Smooth muscle cell (in vitro differentiated cells): Measurements from ENCODE around the gene DQX1. TPM values are rescaled to one million over a fixed set of nuclear protein-coding genes. Genes with fewer than 3 reads are reported as not detected.

Source experiments
- DNase-seq: peaks from one replicate; lab custom pipeline; 2025; ENCODE audit not compliant: unreplicated experiment; lab: John Stamatoyannopoulos, UW
- H2AFZ ChIP-seq: fragments of 200-600 bp; sonication (generic); 2 replicates; pipeline ENCODE4 v1.6.0; 2016; ENCODE audit warnings: antibody characterized with exemption, low read depth, mild to moderate bottlenecking
- H3F3A ChIP-seq: fragments of 200-600 bp; sonication (generic); 2 replicates; pipeline ENCODE4 v1.6.0; 2017; ENCODE audit warnings: antibody characterized with exemption, low read depth
- H3K27ac ChIP-seq: fragments of 200-600 bp; sonication (generic); 2 replicates; pipeline ENCODE4 v1.5.1; 2016; ENCODE audit warnings: low read depth, mild to moderate bottlenecking
- H3K27me3 ChIP-seq: fragments of 200-600 bp; sonication (generic); 2 replicates; pipeline ENCODE4 v1.6.1; 2016; ENCODE audit warnings: low read depth, mild to moderate bottlenecking
- H3K36me3 ChIP-seq: fragments of 200-600 bp; sonication (generic); 2 replicates; pipeline ENCODE4 v1.5.1; 2016; ENCODE audit warnings: low read depth
- H3K4me1 ChIP-seq: fragments of 200-600 bp; sonication (generic); 2 replicates; pipeline ENCODE4 v1.5.1; 2016; ENCODE audit warnings: low read depth
- H3K4me2 ChIP-seq: fragments of 200-600 bp; sonication (generic); 2 replicates; pipeline ENCODE4 v1.6.0; 2016; ENCODE audit warnings: mild to moderate bottlenecking
- H3K4me3 ChIP-seq: fragments of 200-600 bp; sonication (generic); 2 replicates; pipeline ENCODE4 v1.5.1; 2016; ENCODE audit warnings: mild to moderate bottlenecking
- H3K79me2 ChIP-seq: fragments of 200-600 bp; sonication (generic); 2 replicates; pipeline ENCODE4 v1.6.0; 2016; ENCODE audit warnings: low read depth, mild to moderate bottlenecking
- H3K9ac ChIP-seq: fragments of 200-600 bp; sonication (generic); 2 replicates; pipeline ENCODE4 v1.6.0; 2016; ENCODE audit warnings: low read depth
- H3K9me3 ChIP-seq: fragments of 200-600 bp; sonication (generic); replicated peaks from 2 replicates; pipeline ENCODE4 v1.5.1; 2016; ENCODE audit warnings: low read depth
- H4K20me1 ChIP-seq: fragments of 200-600 bp; sonication (generic); 2 replicates; pipeline ENCODE4 v1.6.0; 2016; ENCODE audit warnings: low read depth
- CTCF ChIP-seq: fragments of 200-600 bp; sonication (generic); IDR thresholded peaks from 2 replicates; pipeline ENCODE4 v1.5.1; 2017; ENCODE audit warnings: borderline replicate concordance, mild to moderate bottlenecking, antibody characterized with exemption; ENCODE audit not compliant: insufficient read depth, poor library complexity, severe bottlenecking
- WGBS: methylation state at CpG from one replicate; pipeline ENCODE4 v1.1.7; 2016; ENCODE audit warnings: low lambda C conversion rate; 5-methylcytosine and 5-hydroxymethylcytosine counted together
- polyA plus RNA-seq: library from polyadenylated mRNA; unstranded; fragments of >200 nt; fragmentation: Nextera tagmentation; extraction: Ambion mirVana; gene quantifications from 2 replicates; pipeline ENCODE4 v1.2.1, GENCODE V29; 2016
- total RNA-seq: library from RNA; depleted of rRNA; stranded (reverse); fragments of >200 nt; gene quantifications from 2 replicates; pipeline ENCODE4 v1.2.3, GENCODE V29; 2014

Gene DQX1
- total and polyA plus RNA-seq, 2 experiments from 2014 or later = 0.27 TPM; not detected in 1

GRCh38 chr2:74502147-74502719 is 23.8 kb downstream of the DQX1 start:
- 9% methylated on average over 31 of the region's 32 CpGs for WGBS
- no peak overlapping the region for H3K9ac ChIP-seq
- no peak for TF ChIP-seq CTCF

GRCh38 chr2:74501335-74502071 is 24.5 kb downstream of the DQX1 start:
- Histone ChIP-seq H3K27me3 (peaks cover 49% of the 10 kb centered on the region), H4K20me1 (peaks cover 4% of the 10 kb centered on the region), H2AFZ (no peak overlapping the region), H3K4me2 (peak overlapping the region; percentile 94), H3K9ac (no peak overlapping the region), H3K36me3 (no peaks in the 10 kb centered on the region), H3K79me2 (peaks cover 17% of the 10 kb centered on the region), H3F3A (peaks cover 6% of the 10 kb centered on the region), H3K27ac (no peak overlapping the region), H3K9me3 (no peaks in the 10 kb centered on the region), H3K4me3 (peak overlapping the region; percentile 61), H3K4me1 (peaks cover 34% of the 10 kb centered on the region)
- TF ChIP-seq CTCF = no peak
- 52% methylated on average over 18 of the region's 18 CpGs for WGBS
- DNase-seq = no peak

More at GRCh38 chr2:74502147-74502719, 23.8 kb downstream of the DQX1 start:
- Histone ChIP-seq H3K27ac (no peak overlapping the region), H3K4me1 (peaks cover 38% of the 10 kb centered on the region), H3K4me2 (peak overlapping the region; percentile 94), H3K27me3 (peaks cover 44% of the 10 kb centered on the region), H3K4me3 (peak overlapping the region; percentile 61), H3F3A (peaks cover 5% of the 10 kb centered on the region), H3K9me3 (no peaks in the 10 kb centered on the region), H3K79me2 (peaks cover 22% of the 10 kb centered on the region), H2AFZ (peak overlapping the region; percentile 82), H3K36me3 (no peaks in the 10 kb centered on the region), H4K20me1 (peaks cover 4% of the 10 kb centered on the region)
- DNase-seq = no peak

GRCh38 chr2:74500578-74500946 is 25.5 kb downstream of the DQX1 start:
- no peak overlapping the region for H3K9ac ChIP-seq
- no peak for TF ChIP-seq CTCF
- peaks cover 49% of the 10 kb centered on the region for H3K27me3 ChIP-seq
- no peak overlapping the region for H3K27ac ChIP-seq
- H3K4me3 ChIP-seq = no peak overlapping the region
- H3K4me2 ChIP-seq = no peak overlapping the region
- no peak for DNase-seq
- no peaks in the 10 kb centered on the region for H4K20me1 ChIP-seq
- H3K79me2 ChIP-seq = peaks cover 8% of the 10 kb centered on the region
- no peaks in the 10 kb centered on the region for H3K9me3 ChIP-seq
- H3F3A ChIP-seq = peaks cover 10% of the 10 kb centered on the region
- no peak overlapping the region for H2AFZ ChIP-seq
- no peaks in the 10 kb centered on the region for H3K36me3 ChIP-seq
- H3K4me1 ChIP-seq = peaks cover 27% of the 10 kb centered on the region
